B cell (primary cell): ENCODE data around the gene EPSTI1.

Source experiments
- EZH2 ChIP-seq: IDR thresholded peaks from 2 replicates; pipeline ENCODE4 v1.6.1; 2012; ENCODE audit warnings: borderline replicate concordance, low read depth, mild to moderate bottlenecking, moderate library complexity, low read length; ENCODE audit not compliant: insufficient read depth, poor library complexity, severe bottlenecking
- TF ChIP-seq, protein P1 (sequence below): fragments of 200-600 bp; IDR thresholded peaks from one replicate; pipeline ENCODE4 v1.8.0; 2022; ENCODE audit warnings: antibody characterized with exemption, mild to moderate bottlenecking

GRCh38 chr13:42893214-42893671 is 98.8 kb downstream of the EPSTI1 start:
- TF ChIP-seq, protein P1, sequence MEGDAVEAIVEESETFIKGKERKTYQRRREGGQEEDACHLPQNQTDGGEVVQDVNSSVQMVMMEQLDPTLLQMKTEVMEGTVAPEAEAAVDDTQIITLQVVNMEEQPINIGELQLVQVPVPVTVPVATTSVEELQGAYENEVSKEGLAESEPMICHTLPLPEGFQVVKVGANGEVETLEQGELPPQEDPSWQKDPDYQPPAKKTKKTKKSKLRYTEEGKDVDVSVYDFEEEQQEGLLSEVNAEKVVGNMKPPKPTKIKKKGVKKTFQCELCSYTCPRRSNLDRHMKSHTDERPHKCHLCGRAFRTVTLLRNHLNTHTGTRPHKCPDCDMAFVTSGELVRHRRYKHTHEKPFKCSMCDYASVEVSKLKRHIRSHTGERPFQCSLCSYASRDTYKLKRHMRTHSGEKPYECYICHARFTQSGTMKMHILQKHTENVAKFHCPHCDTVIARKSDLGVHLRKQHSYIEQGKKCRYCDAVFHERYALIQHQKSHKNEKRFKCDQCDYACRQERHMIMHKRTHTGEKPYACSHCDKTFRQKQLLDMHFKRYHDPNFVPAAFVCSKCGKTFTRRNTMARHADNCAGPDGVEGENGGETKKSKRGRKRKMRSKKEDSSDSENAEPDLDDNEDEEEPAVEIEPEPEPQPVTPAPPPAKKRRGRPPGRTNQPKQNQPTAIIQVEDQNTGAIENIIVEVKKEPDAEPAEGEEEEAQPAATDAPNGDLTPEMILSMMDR, result no peak
- no peak for TF ChIP-seq EZH2
